GM21786 (cell line): ENCODE results near the gene ANGPTL2.

ENCODE experiments used
- ATAC-seq: cut with Tn5 transposase; IDR thresholded peaks from one replicate; pipeline ENCODE4 v1.9.1; 2021; ENCODE audit not compliant: unreplicated experiment

The ANGPTL2 gene

GRCh38 chr9:127098916-127099553 is 23.4 kb downstream of the ANGPTL2 start:
- no peak for ATAC-seq

- ATAC-seq: no peak
Measured at GRCh38 chr9:127097683-127098082, 24.8 kb downstream of the ANGPTL2 start.

- ATAC-seq: no peak
Measured at GRCh38 chr9:127096208-127096607, 26.2 kb downstream of the ANGPTL2 start.

GRCh38 chr9:127095411-127095810 is 27.0 kb downstream of the ANGPTL2 start:
- no peak for ATAC-seq

- ATAC-seq: no peak
Measured at GRCh38 chr9:127093319-127094020, 29.0 kb downstream of the ANGPTL2 start.

- ATAC-seq: no peak
Measured at GRCh38 chr9:127092041-127092608, 30.3 kb downstream of the ANGPTL2 start.

- no peak for ATAC-seq
Measured at GRCh38 chr9:127091526-127091925, 30.9 kb downstream of the ANGPTL2 start.

- no peak for ATAC-seq
Measured at GRCh38 chr9:127090341-127090985, 32.0 kb downstream of the ANGPTL2 start.

GRCh38 chr9:127089631-127090081 is 32.8 kb downstream of the ANGPTL2 start:
- ATAC-seq: no peak

GRCh38 chr9:127088724-127089615 is 33.5 kb downstream of the ANGPTL2 start:
- ATAC-seq: no peak

GRCh38 chr9:127087836-127088235 is 34.6 kb downstream of the ANGPTL2 start:
- no peak for ATAC-seq

- ATAC-seq: no peak
Measured at GRCh38 chr9:127087411-127087810, 35.0 kb downstream of the ANGPTL2 start.

- ATAC-seq: no peak
Measured at GRCh38 chr9:127086771-127087170, 35.7 kb downstream of the ANGPTL2 start.

GRCh38 chr9:127085186-127085585 is 37.2 kb downstream of the ANGPTL2 start:
- ATAC-seq: no peak

GRCh38 chr9:127084076-127085039 is 38.1 kb downstream of the ANGPTL2 start:
- ATAC-seq: no peak

- no peak for ATAC-seq
Measured at GRCh38 chr9:127083138-127083980, 39.1 kb downstream of the ANGPTL2 start.

GRCh38 chr9:127081250-127082185 is 40.9 kb downstream of the ANGPTL2 start:
- no peak for ATAC-seq
